K562 (cell line): ENCODE results near the gene DUSP23.

ENCODE experiments used
- BRD4 ChIP-seq: fragments of 200-600 bp; sonication (generic); IDR thresholded peaks from 2 replicates; pipeline ENCODE4 v1.6.1; 2017; ENCODE audit warnings: inconsistent platforms
- MCM7 ChIP-seq, 2 experiments: fragments of 450-650 bp; IDR thresholded peaks; 2 replicates each; pipeline ENCODE4 v1.6.1; 2016 to 2018
- MNT ChIP-seq, 2 experiments: fragments of 450-650 bp; conservative IDR thresholded peaks; 2 replicates each; pipeline ENCODE4 v1.6.1; 2017; ENCODE audit warnings: mild to moderate bottlenecking in 2 of 2, moderate library complexity in 2 of 2
- MXI1 ChIP-seq: IDR thresholded peaks from 2 replicates; pipeline ENCODE4 v1.6.1; 2011; ENCODE audit warnings: low read depth, mild to moderate bottlenecking, improper control_type of control experiment, low read length
- POLR2A ChIP-seq: fragments of 450-650 bp; conservative IDR thresholded peaks from 2 replicates; pipeline ENCODE4 v1.6.1; 2016
- ZNF449 ChIP-seq: fragments of 250-450 bp; sonication (Bioruptor Pico); IDR thresholded peaks from 2 replicates; pipeline ENCODE4 v1.8.0; 2022; ENCODE audit warnings: moderate library complexity, mild to moderate bottlenecking, inconsistent platforms

GRCh38 chr1:159763686-159764085 is 17.1 kb upstream of the DUSP23 start:
- TF ChIP-seq POLR2A (no peak), BRD4 (no peak), MCM7 (IDR thresholded peaks at IDR 0.05) (no peak), ZNF449 (CRISPR knock-in tag) (no peak), MXI1 (no peak), MNT (conservative IDR thresholded peaks at IDR 0.05) (no peak)
